ENCODE data around the gene LRFN2. TPM values are rescaled to one million over a fixed set of nuclear protein-coding genes. Genes with fewer than 3 reads are reported as not detected.

LRFN2 gene
- total RNA-seq, 1 donor from 2014 or later = not detected

GRCh38 chr6:40629463-40629862, 42.3 kb upstream of the LRFN2 start:
- Histone ChIP-seq H3K27ac (no peak overlapping the region), H3K27me3 (no peaks in the 10 kb centered on the region), H3K36me3 (no peaks in the 10 kb centered on the region), H3K4me3 (no peak overlapping the region), H3K9me3 (no peaks in the 10 kb centered on the region), H3K4me1 (no peaks in the 10 kb centered on the region)
- DNase-seq (ENCODE audit: low spot score in 2 of 2) = no peak
- TF ChIP-seq CTCF (IDR thresholded peaks at IDR 0.05) = no peak
- intact Hi-C loops (cut with DNase I) = no loop called here

DNA sequence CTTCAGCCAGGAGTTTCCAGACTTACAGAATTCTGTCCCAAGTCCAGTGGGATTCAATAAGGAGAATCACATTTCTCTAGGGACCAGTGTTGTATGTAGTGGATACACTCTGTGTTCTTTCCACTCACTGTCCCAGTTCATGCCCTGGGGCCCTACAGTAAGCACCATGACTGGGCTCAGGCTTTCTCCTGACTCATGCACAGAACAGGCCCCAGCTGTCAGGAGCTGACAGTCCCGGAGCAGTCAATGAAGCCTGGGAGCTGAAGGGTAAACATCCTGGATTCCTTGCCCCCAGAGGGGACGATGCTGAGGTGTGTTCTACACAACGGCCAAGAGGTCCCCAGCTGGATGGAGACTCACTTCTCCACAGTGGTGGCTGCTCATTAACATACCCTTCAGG, 40.2 kb upstream of the LRFN2 start:
- DNase-seq (ENCODE audit: low spot score in 2 of 2) = no peak
- H3K9me3 ChIP-seq = no peaks in the 10 kb centered on the region
- H3K4me3 ChIP-seq = no peak overlapping the region
- intact Hi-C loops (cut with DNase I) = no loop called here
- H3K27me3 ChIP-seq = no peaks in the 10 kb centered on the region
- H3K36me3 ChIP-seq = no peaks in the 10 kb centered on the region
- no peak for TF ChIP-seq CTCF (IDR thresholded peaks at IDR 0.05)
- H3K27ac ChIP-seq = no peak overlapping the region
- no peaks in the 10 kb centered on the region for H3K4me1 ChIP-seq

GRCh38 chr6:40626886-40627285, 39.7 kb upstream of the LRFN2 start:
- H3K36me3 ChIP-seq = no peaks in the 10 kb centered on the region
- DNase-seq (ENCODE audit: low spot score in 2 of 2) = no peak

GRCh38 chr6:40623932-40624331, 36.8 kb upstream of the LRFN2 start:
- Histone ChIP-seq H3K27ac (no peak overlapping the region), H3K27me3 (no peaks in the 10 kb centered on the region), H3K4me1 (no peaks in the 10 kb centered on the region), H3K4me3 (no peak overlapping the region), H3K36me3 (no peaks in the 10 kb centered on the region), H3K9me3 (no peaks in the 10 kb centered on the region)
- intact Hi-C loops (cut with DNase I) = no loop called here
- TF ChIP-seq CTCF (IDR thresholded peaks at IDR 0.05) = no peak
- no peak for DNase-seq (ENCODE audit: low spot score in 2 of 2)

More at GRCh38 chr6:40626886-40627285, 39.7 kb upstream of the LRFN2 start:
- H3K27me3 ChIP-seq = no peaks in the 10 kb centered on the region
- no peak overlapping the region for H3K4me3 ChIP-seq
- no peak for TF ChIP-seq CTCF (IDR thresholded peaks at IDR 0.05)
- intact Hi-C loops (cut with DNase I) = no loop called here
- no peak overlapping the region for H3K27ac ChIP-seq
- no peaks in the 10 kb centered on the region for H3K4me1 ChIP-seq
- no peaks in the 10 kb centered on the region for H3K9me3 ChIP-seq

DNA sequence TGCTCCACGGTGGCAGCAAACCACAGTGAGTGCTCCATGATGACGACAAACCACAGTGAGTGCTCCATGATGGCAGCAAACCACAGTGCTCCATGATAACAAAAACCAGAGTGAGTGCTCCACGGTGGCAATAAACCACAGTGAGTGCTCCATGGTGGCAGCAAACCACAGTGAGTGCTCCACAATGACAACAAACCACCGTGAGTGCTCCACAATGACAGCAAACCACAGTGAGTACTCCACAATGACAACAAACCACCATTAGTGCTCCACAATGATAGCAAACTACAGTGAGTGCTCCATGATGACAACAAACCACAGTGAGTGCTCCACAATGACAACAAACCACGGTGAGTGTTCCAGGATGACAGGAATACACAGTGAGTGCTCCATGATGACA, 36.0 kb upstream of the LRFN2 start:
- Histone ChIP-seq H3K4me3 (no peak overlapping the region), H3K27me3 (no peaks in the 10 kb centered on the region), H3K4me1 (no peaks in the 10 kb centered on the region), H3K27ac (no peak overlapping the region), H3K9me3 (no peaks in the 10 kb centered on the region), H3K36me3 (no peaks in the 10 kb centered on the region)
- TF ChIP-seq CTCF (IDR thresholded peaks at IDR 0.05) = no peak
- intact Hi-C loops (cut with DNase I) = no loop called here
- DNase-seq (ENCODE audit: low spot score in 2 of 2) = no peak

DNA sequence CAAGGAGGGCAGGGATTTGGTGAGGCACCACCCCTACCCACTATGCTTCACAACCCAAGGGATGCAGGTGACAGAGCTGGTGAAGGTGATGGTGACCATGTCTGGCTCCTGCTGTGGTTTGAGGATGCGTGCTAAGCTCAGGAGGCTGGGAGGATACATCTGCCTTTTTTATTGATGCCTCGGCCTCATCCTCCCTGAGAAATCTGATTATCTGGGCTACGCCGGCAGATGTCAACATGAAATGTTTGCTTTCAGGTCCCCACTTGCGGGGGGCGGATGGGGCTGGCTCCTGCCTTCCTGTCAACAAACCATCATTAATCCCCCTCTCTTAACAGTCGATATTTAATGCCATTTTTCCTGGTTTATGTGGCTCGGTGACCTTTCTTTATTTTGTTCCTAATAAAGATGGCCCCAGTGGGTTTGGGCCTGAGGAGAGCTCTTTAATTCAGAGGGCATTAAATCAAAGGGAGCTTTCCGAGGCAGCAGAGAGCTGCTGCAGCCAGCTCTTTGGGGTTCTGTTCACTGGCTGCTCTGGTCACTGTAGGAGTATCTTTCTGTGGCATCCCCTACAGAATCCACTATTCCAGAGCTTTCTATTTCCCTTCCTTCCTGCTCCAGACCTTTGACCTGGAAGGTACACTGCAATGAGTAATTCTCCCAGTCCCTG, 33.5 kb upstream of the LRFN2 start:
- Histone ChIP-seq H3K4me1 (no peaks in the 10 kb centered on the region), H3K27me3 (no peaks in the 10 kb centered on the region), H3K9me3 (no peaks in the 10 kb centered on the region), H3K36me3 (no peaks in the 10 kb centered on the region), H3K4me3 (no peak overlapping the region), H3K27ac (no peak overlapping the region)
- intact Hi-C loops (cut with DNase I) = no loop called here
- no peak for TF ChIP-seq CTCF (IDR thresholded peaks at IDR 0.05)
- DNase-seq (ENCODE audit: low spot score in 2 of 2) = peak in 1 of 2 donors; percentile 22

All from ascending aorta (tissue), 2 donors.